Astrocyte of the cerebellum (primary cell): ENCODE results near the gene KIFAP3.

Experiments
- DNase-seq: peaks from one replicate; pipeline ENCODE4 v3.0.0-alpha.2; 2011; ENCODE audit warnings: low read depth
- H3K4me3 ChIP-seq: 2 replicates; pipeline ENCODE4 v1.5.1; 2011; ENCODE audit warnings: mild to moderate bottlenecking, low read depth, low read length, moderate library complexity
- CTCF ChIP-seq: IDR thresholded peaks from 2 replicates; pipeline ENCODE4 v1.5.1; 2012; ENCODE audit warnings: low read length, low read depth, moderate library complexity, mild to moderate bottlenecking; ENCODE audit errors: missing control alignments
- in situ Hi-C: cut with HindIII; loops from 2 replicates; pipeline ENCODE4 v1.10.0; 2017; ENCODE audit warnings: low sequenced_read_pairs

The KIFAP3 gene

DNA sequence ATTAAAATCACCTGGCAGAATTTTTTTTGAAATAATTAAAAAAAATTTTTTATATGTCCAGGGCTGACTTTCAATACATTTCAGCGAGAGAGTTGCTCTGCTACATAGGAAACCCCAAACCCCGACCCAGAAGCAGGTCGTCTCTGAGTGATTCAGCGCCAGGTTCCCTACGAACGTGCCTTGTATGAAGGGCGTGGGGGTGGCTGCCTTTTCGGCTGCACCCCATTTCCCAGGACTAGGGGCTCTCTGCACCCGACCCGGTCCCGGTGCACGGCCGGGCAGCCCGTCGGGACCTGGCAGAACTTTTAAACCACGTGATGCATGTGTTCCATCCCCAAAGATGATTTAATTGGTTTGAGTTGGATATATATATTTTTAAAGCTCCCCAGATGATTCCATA, 165.0 kb downstream of the KIFAP3 start:
- TF ChIP-seq CTCF, result no peak
- DNase-seq, result no peak
- in situ Hi-C loops, result no loop called here
- no peak overlapping the region for H3K4me3 ChIP-seq

DNA sequence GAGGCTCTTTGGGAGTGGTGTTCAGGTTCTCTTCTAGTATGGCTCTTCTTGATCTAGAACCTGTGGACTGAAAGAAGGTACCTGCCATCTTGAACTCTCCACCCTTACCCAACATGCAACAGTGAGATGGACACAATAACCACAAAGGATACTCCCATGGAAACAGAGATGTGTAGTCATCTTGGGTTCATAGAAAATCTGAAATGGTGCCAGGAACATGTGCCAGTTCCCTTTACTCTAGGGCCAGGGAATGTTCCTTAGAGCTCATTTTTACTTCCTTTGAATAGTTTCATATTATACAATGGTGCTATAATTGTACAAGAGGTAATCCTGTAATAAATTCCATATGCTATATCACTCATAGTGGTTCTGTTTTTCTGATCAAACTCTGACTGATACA, 167.6 kb downstream of the KIFAP3 start:
- no peak overlapping the region for H3K4me3 ChIP-seq
- TF ChIP-seq CTCF, result no peak
- in situ Hi-C loops, result no loop called here
- no peak for DNase-seq

- H3K4me3 ChIP-seq, result no peak overlapping the region
- TF ChIP-seq CTCF, result no peak
- no peak for DNase-seq
- in situ Hi-C loops, result no loop called here
These were observed 169.7 kb downstream of the KIFAP3 start for GRCh38 chr1:169904834-169905233.

DNA sequence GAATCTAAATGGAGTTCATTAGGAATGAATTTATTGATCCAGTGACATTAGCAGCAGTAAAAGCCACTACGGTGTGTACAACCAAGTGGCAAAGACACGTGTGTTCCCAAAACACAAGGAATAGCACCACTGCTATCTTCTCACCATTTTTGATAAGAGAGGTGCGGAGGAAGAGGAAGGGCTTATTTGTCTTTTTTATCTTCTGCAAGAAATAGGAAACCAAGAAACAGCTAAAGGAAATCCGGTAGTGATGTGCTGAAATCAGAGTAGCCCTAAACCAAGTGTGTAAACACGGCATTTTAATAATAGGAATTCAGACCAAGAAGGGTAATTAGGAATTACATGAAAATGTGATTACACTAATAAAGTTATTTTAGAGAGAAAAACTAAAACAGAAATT, 171.7 kb downstream of the KIFAP3 start:
- H3K4me3 ChIP-seq, result no peak overlapping the region
- no peak for TF ChIP-seq CTCF
- no peak for DNase-seq
- in situ Hi-C loops, result no loop called here

- H3K4me3 ChIP-seq, result no peak overlapping the region
- TF ChIP-seq CTCF, result no peak
- in situ Hi-C loops, result no loop called here
- DNase-seq, result no peak
These were observed 173.4 kb downstream of the KIFAP3 start for GRCh38 chr1:169901115-169901514.

DNA sequence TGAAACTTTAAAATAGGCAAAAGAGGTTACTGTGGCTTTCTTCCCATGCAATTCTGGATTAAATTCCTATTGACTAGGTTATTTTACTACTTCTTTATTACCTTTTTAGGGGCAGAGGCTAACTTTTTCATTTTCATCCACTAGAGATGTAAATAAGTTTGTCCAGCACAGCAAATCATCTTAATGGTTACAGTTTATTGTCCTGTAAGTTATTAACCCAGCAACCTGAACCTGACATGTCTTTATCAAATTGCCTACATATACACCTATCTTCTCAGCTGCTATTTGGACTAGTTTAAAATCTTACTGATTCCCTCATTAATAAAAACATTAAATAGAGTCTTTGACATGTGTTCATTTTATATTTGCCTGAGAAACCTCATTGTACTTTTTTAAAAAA, 173.9 kb downstream of the KIFAP3 start:
- in situ Hi-C loops, result no loop called here
- H3K4me3 ChIP-seq, result no peak overlapping the region
- TF ChIP-seq CTCF, result no peak
- no peak for DNase-seq

- in situ Hi-C loops, result no loop called here
- DNase-seq, result no peak
- TF ChIP-seq CTCF, result no peak
- no peak overlapping the region for H3K4me3 ChIP-seq
These were observed 174.8 kb downstream of the KIFAP3 start for GRCh38 chr1:169899519-169900217.
